ENCODE measurements around the gene RFNG. TPM values are rescaled to one million over a fixed set of nuclear protein-coding genes. Genes with fewer than 3 reads are reported as not detected.

Gene RFNG
- total and polyA plus RNA-seq, 2 of the 4 experiments (the other 2 are of a cell fraction) = 6.8 to 47.3 TPM

- Histone ChIP-seq H3K79me1 (ENCODE audit: low read depth in 1 of 2, low read length in 2 of 2) (peaks cover 5 to 21% of the 10 kb centered on the region in 2 experiments; a peak in 3 of 4 replicates), H4K8ac (ENCODE audit: low read depth in 2 of 2, low read length in 2 of 2) (no peak overlapping the region), H2BK5ac (ENCODE audit: low read depth, low read length, poor library complexity, severe bottlenecking) (no peak overlapping the region), H2BK20ac (ENCODE audit: low read depth, low read length) (no peak overlapping the region), H3K14ac (replicated peaks; ENCODE audit: low read depth, low read length) (no peak overlapping the region), H3K4me2 (ENCODE audit: low read depth, low read length) (no peak overlapping the region), H4K5ac (ENCODE audit: low read depth, low read length) (no peak overlapping the region), H2BK120ac (ENCODE audit: low read depth, low read length) (no peak overlapping the region), H2AFZ (replicated peaks; ENCODE audit: low read length, poor library complexity) (no peak overlapping the region), H3K23ac (ENCODE audit: low read depth, low read length) (no peak overlapping the region), H3K9me3 (ENCODE audit: control insufficient read depth, insufficient read depth, low read length) (no peaks in the 10 kb centered on the region), H3K4me1 (ENCODE audit: control insufficient read depth, insufficient read depth, low read length) (peaks cover 14% of the 10 kb centered on the region), H2BK15ac (ENCODE audit: low read depth, low read length) (no peak overlapping the region), H3K56ac (ENCODE audit: extremely low read depth, insufficient read depth, low read length) (no peak overlapping the region), H3K4ac (ENCODE audit: low read depth, low read length) (no peak overlapping the region), H4K20me1 (ENCODE audit: insufficient read depth, low read length) (no peaks in the 10 kb centered on the region; the same call in 1 of the 2 replicates), H3K9me1 (ENCODE audit: insufficient read depth, low read length) (peaks cover 9% of the 10 kb centered on the region), H3K27ac (ENCODE audit: insufficient read depth, low read length) (no peak overlapping the region), H3K36me3 (ENCODE audit: control insufficient read depth, insufficient read depth, low read length) (peaks cover 3% of the 10 kb centered on the region; the same call in 1 of the 2 replicates), H3K4me3 (ENCODE audit: insufficient read depth, low read depth, low read length) (no peak overlapping the region), H3K9ac (ENCODE audit: low read depth, low read length) (no peak overlapping the region), H2AK9ac (replicated peaks; ENCODE audit: low read depth, low read length, poor library complexity) (no peak overlapping the region), H3K27me3 (ENCODE audit: control insufficient read depth, insufficient read depth, low read length) (no peaks in the 10 kb centered on the region), H2AK5ac (ENCODE audit: low read depth, low read length) (no peak overlapping the region), H4K91ac (ENCODE audit: insufficient read depth, low read depth, low read length) (no peak overlapping the region), H3K18ac (ENCODE audit: low read depth, low read length) (no peak overlapping the region)
- ChIA-PET CTCF (interaction anchor here (0.7 kb wide), 1 partner anchor 459 kb away, joined by 3 read pairs; no protein-coding TSS in a partner anchor), POLR2A (ENCODE audit: unreplicated experiment) (no interaction called here)
- dilution Hi-C loops (cut with HindIII; ENCODE audit: low sequenced_read_pairs, unreplicated experiment) = no loop called here
- no TSS peak for BruUV-seq (replicated peaks)
- 96% methylated on average over 6 of the region's 15 CpGs; no CpG with 5 or more reads in 1 of the 2 experiments for WGBS, 2 experiments (ENCODE audit: extremely low coverage in 2 of 2, insufficient read length in 1 of 2)
- TF ChIP-seq NFE2L2 (IDR thresholded peaks at IDR 0.05; ENCODE audit: low read depth, low read length) (no peak), BHLHE40 (IDR thresholded peaks at IDR 0.05; ENCODE audit: low read depth, low read length) (no peak), POLR2A (IDR thresholded peaks at IDR 0.05; ENCODE audit: low read depth, low read length) (no peak), USF2 (IDR thresholded peaks at IDR 0.05; ENCODE audit: low read depth, low read length) (no peak), CEBPB (IDR thresholded peaks at IDR 0.05; ENCODE audit: low read depth, low read length) (no peak), MAZ (IDR thresholded peaks at IDR 0.05; ENCODE audit: borderline replicate concordance, low read depth, low read length) (no peak)
- in situ Hi-C loops (cut with MboI; ENCODE audit: low sequenced_read_pairs) = no loop called here
- intact Hi-C loops (cut with micrococcal nuclease) = no loop called here
- no peak for ATAC-seq (ENCODE audit: low read depth)
- DNase-seq = no peak
These were observed 42.2 kb downstream of the RFNG start for GRCh38 chr17:82009413-82009812.
